ENCODE measurements around the gene SLC22A3. TPM values are rescaled to one million over a fixed set of nuclear protein-coding genes. Genes with fewer than 3 reads are reported as not detected.

SLC22A3 gene
- total RNA-seq, 1 donor from 2014 or later: 0.07 TPM

GRCh38 chr6:160396292-160396691, 48.1 kb downstream of the SLC22A3 start:
- Histone ChIP-seq H3K9ac (no peak overlapping the region), H3F3A (ENCODE audit: low read depth) (no peaks in the 10 kb centered on the region), H3K27ac (no peak overlapping the region), H3K9me3 (ENCODE audit: low read depth) (no peaks in the 10 kb centered on the region), H3K4me2 (no peak overlapping the region), H4K20me1 (ENCODE audit: low read depth) (no peaks in the 10 kb centered on the region), H3K36me3 (no peaks in the 10 kb centered on the region), H3K79me2 (ENCODE audit: low read depth) (no peaks in the 10 kb centered on the region), H3K4me1 (peaks cover 2% of the 10 kb centered on the region), H3K27me3 (no peaks in the 10 kb centered on the region), H2AFZ (replicated peaks) (no peak overlapping the region), H3K4me3 (no peak overlapping the region)
- no peaks in the 10 kb centered on the region for H3K36me3 Mint-ChIP-seq
- H3K9me3 Mint-ChIP-seq: no peaks in the 10 kb centered on the region
- no peak for TF ChIP-seq EZH2 (IDR thresholded peaks at IDR 0.05)
- TF ChIP-seq CTCF (IDR thresholded peaks at IDR 0.05): no peak
- TF ChIP-seq EZH2phosphoT487 (IDR thresholded peaks at IDR 0.05): no peak
- peaks cover 3% of the 10 kb centered on the region for H3K4me1 Mint-ChIP-seq
- H3K4me3 Mint-ChIP-seq: no peak overlapping the region
- DNase-seq (ENCODE audit: low spot score): no peak
- no peak overlapping the region for H3K27ac Mint-ChIP-seq
- H3K27me3 Mint-ChIP-seq (ENCODE audit: insufficient read depth, low read depth): no peaks in the 10 kb centered on the region

- Mint-ChIP-seq H3K27me3 (ENCODE audit: insufficient read depth, low read depth) (no peaks in the 10 kb centered on the region), H3K4me1 (peaks cover 3% of the 10 kb centered on the region), H3K36me3 (no peaks in the 10 kb centered on the region), H3K9me3 (no peaks in the 10 kb centered on the region), H3K27ac (no peak overlapping the region), H3K4me3 (no peak overlapping the region)
- Histone ChIP-seq H3F3A (ENCODE audit: low read depth) (no peaks in the 10 kb centered on the region), H3K36me3 (no peaks in the 10 kb centered on the region), H3K4me2 (no peak overlapping the region), H3K4me1 (peaks cover 2% of the 10 kb centered on the region), H3K27ac (no peak overlapping the region), H3K27me3 (no peaks in the 10 kb centered on the region), H2AFZ (replicated peaks) (no peak overlapping the region), H3K4me3 (no peak overlapping the region), H3K9me3 (ENCODE audit: low read depth) (no peaks in the 10 kb centered on the region), H4K20me1 (ENCODE audit: low read depth) (no peaks in the 10 kb centered on the region), H3K9ac (no peak overlapping the region), H3K79me2 (ENCODE audit: low read depth) (no peaks in the 10 kb centered on the region)
- DNase-seq (ENCODE audit: low spot score): no peak
- no peak for TF ChIP-seq CTCF (IDR thresholded peaks at IDR 0.05)
- TF ChIP-seq EZH2 (IDR thresholded peaks at IDR 0.05): no peak
- TF ChIP-seq EZH2phosphoT487 (IDR thresholded peaks at IDR 0.05): no peak
Observed at GRCh38 chr6:160398674-160399271, 50.6 kb downstream of the SLC22A3 start.

- Histone ChIP-seq H3F3A (ENCODE audit: low read depth) (no peaks in the 10 kb centered on the region), H3K9me3 (ENCODE audit: low read depth) (no peaks in the 10 kb centered on the region), H3K79me2 (ENCODE audit: low read depth) (no peaks in the 10 kb centered on the region), H3K4me2 (no peak overlapping the region), H3K9ac (no peak overlapping the region), H3K27ac (no peak overlapping the region), H3K36me3 (no peaks in the 10 kb centered on the region), H3K4me3 (no peak overlapping the region), H3K27me3 (no peaks in the 10 kb centered on the region), H2AFZ (replicated peaks) (no peak overlapping the region), H4K20me1 (ENCODE audit: low read depth) (no peaks in the 10 kb centered on the region), H3K4me1 (no peaks in the 10 kb centered on the region)
- Mint-ChIP-seq H3K4me3 (no peak overlapping the region), H3K27me3 (ENCODE audit: insufficient read depth, low read depth) (no peaks in the 10 kb centered on the region), H3K9me3 (no peaks in the 10 kb centered on the region), H3K4me1 (no peaks in the 10 kb centered on the region), H3K27ac (no peak overlapping the region), H3K36me3 (no peaks in the 10 kb centered on the region)
- DNase-seq (ENCODE audit: low spot score): no peak
- TF ChIP-seq EZH2phosphoT487 (IDR thresholded peaks at IDR 0.05): no peak
- TF ChIP-seq CTCF (IDR thresholded peaks at IDR 0.05): no peak
- no peak for TF ChIP-seq EZH2 (IDR thresholded peaks at IDR 0.05)
Observed at GRCh38 chr6:160400446-160400845, 52.3 kb downstream of the SLC22A3 start.
